ENCODE results near the gene PPT2.
"Not testable (repeated sequence)": the region's sequence is repeated elsewhere in the genome, so short reads cannot be mapped to it uniquely, and the experiment has no call there.

Gene PPT2

GRCh38 chr6:32176476-32177182, 22.7 kb downstream of the PPT2 start:
- no peak for DNase-seq (ENCODE audit: low spot score)

GRCh38 chr6:32177183-32177787, 23.3 kb downstream of the PPT2 start:
- no peak for DNase-seq (ENCODE audit: low spot score)

DNA sequence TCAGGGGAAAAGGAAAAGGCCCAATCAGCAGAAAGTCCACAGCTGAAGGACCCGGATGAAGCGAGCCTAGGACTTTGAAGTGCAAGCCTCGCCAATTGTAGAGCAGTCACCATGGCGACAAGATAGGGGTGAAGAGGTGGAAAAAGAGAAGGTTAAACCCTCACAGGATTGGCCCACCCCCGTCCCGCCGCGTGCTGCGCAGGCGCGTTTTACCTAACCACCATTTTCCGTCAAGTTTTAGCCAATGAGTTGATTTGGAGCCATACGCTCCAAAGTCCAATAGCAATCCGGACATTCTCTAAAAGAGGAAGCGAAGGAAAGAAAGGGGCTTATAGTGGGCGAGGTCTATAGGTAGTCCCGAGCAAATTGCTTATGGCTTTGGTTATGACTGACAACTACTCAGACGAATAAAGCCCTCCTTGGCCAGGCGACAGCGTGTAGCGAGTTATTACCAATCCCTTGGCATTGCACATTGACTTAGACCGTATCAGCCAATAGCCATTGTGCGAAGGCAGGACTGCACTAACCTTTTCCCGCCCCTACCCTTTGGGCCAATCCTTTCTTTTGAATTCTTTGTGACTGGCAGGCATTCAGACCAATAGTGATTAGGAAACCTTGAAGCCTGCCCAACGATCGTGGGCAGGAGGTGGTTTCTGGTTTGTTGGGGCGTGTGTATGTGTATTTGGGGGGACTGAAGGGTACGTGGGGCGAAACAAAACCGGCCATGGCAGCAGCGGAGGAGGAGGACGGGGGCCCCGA, 24.0 kb downstream of the PPT2 start, which contains the start of gene RNF5:
TSS of gene RNF5 (plus strand) at position 618 of the 759 bp plus-strand sequence. CDS start at position 725, 107 bp downstream.
- peak; percentile 98 for DNase-seq (ENCODE audit: low spot score)

- DNase-seq (ENCODE audit: low spot score) = no peak
These were observed 24.9 kb downstream of the PPT2 start for GRCh38 chr6:32178547-32179440.

DNA sequence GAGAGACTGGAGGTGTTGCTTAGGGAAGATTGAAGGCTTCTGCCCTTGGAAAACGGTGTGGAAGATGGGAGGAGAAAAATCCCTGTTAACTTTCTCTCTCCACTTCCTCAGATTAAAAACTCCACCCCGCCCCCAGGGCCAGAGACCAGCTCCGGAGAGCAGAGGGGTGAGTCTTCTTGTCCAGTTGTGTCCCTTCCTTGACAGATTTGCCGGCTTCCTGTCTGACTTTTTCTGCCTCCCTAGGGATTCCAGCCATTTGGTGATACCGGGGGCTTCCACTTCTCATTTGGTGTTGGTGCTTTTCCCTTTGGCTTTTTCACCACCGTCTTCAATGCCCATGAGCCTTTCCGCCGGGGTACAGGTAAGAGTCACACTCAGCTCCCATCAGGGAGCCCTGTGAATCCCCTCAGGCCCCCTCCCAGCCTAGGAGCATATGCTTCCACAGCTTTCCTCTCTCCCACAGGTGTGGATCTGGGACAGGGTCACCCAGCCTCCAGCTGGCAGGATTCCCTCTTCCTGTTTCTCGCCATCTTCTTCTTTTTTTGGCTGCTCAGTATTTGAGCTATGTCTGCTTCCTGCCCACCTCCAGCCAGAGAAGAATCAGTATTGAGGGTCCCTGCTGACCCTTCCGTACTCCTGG, 25.9 kb downstream of the PPT2 start:
- no peak for DNase-seq (ENCODE audit: low spot score)

DNA sequence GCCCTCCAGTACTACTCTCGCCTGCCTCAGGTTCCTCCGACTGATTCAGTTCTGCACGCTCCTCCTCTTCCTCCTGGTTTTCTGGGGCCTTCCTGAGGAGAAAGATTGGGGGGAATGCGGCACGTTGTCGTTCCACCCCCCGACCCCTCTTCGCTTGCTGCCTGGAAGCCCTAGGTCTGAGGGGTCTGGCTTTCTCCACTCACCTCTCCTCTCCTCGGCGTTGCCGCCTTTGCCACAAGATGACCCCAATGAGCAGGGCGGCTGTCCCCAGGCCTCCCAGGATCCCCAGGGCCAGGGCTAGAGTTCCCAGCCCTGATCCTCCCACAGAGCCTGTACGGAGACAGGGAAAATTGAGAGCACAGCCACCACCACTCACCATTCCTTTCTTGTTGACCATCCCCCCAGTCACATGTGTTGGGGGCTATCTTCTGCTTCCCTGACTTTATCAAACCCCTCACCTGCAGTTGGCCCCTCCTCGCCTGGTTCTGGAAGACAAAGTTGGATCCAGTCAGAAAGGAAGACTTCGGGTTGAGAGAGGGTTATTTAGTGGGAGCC, 27.3 kb downstream of the PPT2 start:
- no peak for DNase-seq (ENCODE audit: low spot score)

GRCh38 chr6:32181915-32182529, 28.1 kb downstream of the PPT2 start:
- DNase-seq (ENCODE audit: low spot score) = no peak

DNA sequence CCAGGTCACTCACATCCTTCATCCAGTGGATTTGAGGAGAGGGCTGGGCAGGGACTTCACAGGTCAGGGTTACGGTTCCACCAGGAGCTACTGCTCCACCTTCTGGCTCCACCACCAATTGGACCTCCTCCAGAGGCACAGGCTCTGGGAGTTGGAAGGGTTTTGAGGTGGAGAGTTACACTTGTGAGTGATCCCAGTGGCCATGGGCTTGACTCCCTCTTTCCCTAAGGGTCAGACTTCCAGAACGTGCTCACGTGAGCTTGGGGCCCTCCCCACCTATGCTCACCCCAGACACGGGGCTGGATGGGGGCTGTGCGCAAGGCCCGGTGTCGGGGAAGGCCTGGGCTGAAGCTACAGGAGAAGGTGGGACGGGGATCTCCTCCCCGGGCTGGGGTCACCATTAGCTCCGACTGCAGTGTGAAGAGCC, 28.6 kb downstream of the PPT2 start:
- DNase-seq (ENCODE audit: low spot score) = no peak

GRCh38 chr6:32183030-32183429, 29.1 kb downstream of the PPT2 start:
- no peak for DNase-seq (ENCODE audit: low spot score)

GRCh38 chr6:32183483-32184083, 29.6 kb downstream of the PPT2 start:
- DNase-seq (ENCODE audit: low spot score) = no peak

DNA sequence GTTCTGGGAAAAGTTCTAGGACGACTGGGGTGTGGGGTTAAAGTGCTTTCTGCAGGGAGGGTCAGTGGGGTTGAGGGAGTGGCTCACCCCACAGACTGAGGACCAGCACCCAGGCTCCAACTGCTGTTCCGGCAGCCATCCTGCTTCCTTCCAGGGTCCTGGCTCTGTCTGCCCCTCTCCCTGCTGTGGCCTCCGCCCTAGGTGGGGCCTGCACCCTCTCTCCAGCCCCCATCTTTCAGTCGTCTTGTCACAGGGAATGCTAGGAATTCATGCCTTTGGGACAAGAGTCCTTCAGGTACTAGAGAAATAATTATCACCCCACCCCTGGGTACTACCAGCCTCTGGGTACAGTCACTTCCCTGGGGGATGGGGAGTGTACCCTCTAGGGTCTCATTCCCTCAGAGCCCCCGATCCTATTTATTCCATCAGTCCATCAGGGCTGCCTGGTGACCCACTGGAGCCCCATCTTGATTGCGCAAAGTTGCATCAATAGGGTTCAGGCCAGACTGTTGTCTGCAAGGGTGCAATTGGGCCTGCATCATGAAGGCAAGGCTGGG, 30.2 kb downstream of the PPT2 start, which contains the start of gene AGER:
TSS of gene AGER (minus strand) at position 170 of the 557 bp plus-strand sequence. CDS start at position 139, 31 bp downstream.
- DNase-seq (ENCODE audit: low spot score) = no peak

GRCh38 chr6:32185681-32186131, 31.8 kb downstream of the PPT2 start:
- DNase-seq (ENCODE audit: low spot score) = peak; percentile 80

- DNase-seq (ENCODE audit: low spot score) = not testable (repeated sequence)
These were observed 32.4 kb downstream of the PPT2 start for GRCh38 chr6:32186151-32186840.

GRCh38 chr6:32187009-32187709, 33.2 kb downstream of the PPT2 start:
- DNase-seq (ENCODE audit: low spot score) = no peak

DNA sequence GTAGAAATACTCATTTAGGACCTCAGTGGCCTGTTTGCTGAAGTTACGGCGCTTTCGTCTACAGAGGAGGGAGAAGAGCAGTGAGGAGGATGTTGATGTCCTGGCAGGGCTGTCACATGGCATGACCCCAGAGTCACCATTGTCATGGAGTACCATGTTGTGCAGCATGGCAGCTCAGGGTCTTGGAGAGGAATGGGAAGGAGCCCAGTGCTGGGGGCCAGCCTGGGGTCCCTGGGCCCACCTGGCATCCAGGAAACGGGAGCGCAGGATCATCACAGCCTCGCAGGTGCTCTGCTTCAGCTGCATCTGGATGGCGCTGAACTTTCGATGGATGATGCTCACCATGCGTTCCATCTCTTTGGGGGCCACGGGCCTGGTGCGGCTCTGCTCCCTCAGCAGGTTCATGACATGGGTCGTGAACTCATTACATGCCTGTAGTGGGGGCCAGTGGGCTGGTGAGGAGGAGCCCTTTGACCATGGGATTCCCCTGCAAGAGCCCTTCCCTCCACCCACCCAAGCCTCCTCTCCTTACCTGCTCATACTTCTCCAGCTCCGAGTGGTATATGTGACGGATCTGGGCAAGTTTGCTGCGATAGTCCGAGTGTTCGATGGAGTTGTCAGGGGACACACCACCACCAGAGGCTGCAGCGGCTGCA, 33.9 kb downstream of the PPT2 start:
- DNase-seq (ENCODE audit: low spot score) = not testable (repeated sequence)

- no peak for DNase-seq (ENCODE audit: low spot score)
These were observed 34.6 kb downstream of the PPT2 start for GRCh38 chr6:32188381-32189068.

DNA sequence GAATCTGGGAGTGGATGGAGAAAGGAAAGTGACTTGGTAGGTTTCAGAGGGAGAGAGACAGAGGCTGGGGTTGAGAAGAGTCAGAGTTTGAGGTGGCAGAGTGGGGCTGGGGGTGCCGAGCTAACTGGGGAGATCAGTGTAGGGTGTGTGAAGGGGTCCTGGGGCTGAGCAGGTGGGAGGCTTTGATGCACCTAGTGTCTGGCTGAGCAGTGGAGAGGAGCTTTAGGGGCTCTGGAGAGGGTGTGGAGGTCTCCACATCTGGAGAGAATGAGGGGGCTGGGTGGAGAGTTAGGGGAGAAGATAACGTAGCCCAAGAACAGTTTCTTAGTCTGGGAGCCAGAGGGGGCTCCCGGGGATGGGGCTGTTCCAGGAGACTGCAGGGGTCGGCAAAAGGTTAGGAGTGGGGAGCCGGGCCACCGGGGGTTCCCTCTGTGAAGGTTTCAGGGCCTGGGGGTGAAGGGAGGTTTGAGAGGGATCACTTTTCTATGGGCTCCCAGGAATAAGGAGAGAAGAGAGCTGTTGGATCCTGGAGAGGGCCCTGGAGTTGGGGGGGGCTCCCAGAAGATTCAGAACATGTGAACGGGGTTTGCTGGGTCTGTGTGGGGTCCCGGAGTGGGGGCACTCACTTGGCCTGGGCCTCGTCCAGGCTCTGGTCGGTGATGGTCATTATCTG, 35.3 kb downstream of the PPT2 start:
- no peak for DNase-seq (ENCODE audit: low spot score)
